Osteoblast (primary cell): Measurements from ENCODE around the gene CADPS2. TPM values are rescaled to one million over a fixed set of nuclear protein-coding genes. Genes with fewer than 3 reads are reported as not detected.

Source experiments
- DNase-seq: peaks from one replicate; pipeline ENCODE4 v3.0.0; 2011; ENCODE audit warnings: low spot score, mixed read lengths; ENCODE audit not compliant: insufficient read length; ENCODE audit errors: missing footprints
- H2AFZ ChIP-seq: 2 replicates; pipeline ENCODE4 v1.6.0; 2011; ENCODE audit warnings: mild to moderate bottlenecking, low read length
- H3K27ac ChIP-seq: 2 replicates; pipeline ENCODE4 v1.5.1; 2011; ENCODE audit warnings: mild to moderate bottlenecking, low read depth, low read length, moderate library complexity
- H3K27me3 ChIP-seq: 2 replicates; pipeline ENCODE4 v1.6.0; 2012; ENCODE audit warnings: mild to moderate bottlenecking, control low read depth, inconsistent platforms, low read length, moderate library complexity; ENCODE audit not compliant: insufficient read depth
- H3K36me3 ChIP-seq: 2 replicates; pipeline ENCODE4 v1.5.1; 2011; ENCODE audit warnings: mild to moderate bottlenecking, low read length, control low read depth, moderate library complexity; ENCODE audit not compliant: insufficient read depth
- H3K4me1 ChIP-seq: 2 replicates; pipeline ENCODE4 v1.5.1; 2011; ENCODE audit warnings: mild to moderate bottlenecking, low read length, control low read depth, moderate library complexity; ENCODE audit not compliant: insufficient read depth
- H3K4me2 ChIP-seq: 2 replicates; pipeline ENCODE4 v1.6.0; 2011; ENCODE audit warnings: mild to moderate bottlenecking, low read length; ENCODE audit not compliant: insufficient read depth
- H3K4me3 ChIP-seq: fragments of 200-600 bp; sonication (generic); 3 replicates; pipeline ENCODE4 v1.5.1; 2012; ENCODE audit warnings: mild to moderate bottlenecking, low read length, inconsistent platforms; ENCODE audit not compliant: insufficient read depth
- H3K79me2 ChIP-seq: 2 replicates; pipeline ENCODE4 v1.6.0; 2012; ENCODE audit warnings: mild to moderate bottlenecking, low read length, control low read depth, inconsistent platforms; ENCODE audit not compliant: insufficient read depth
- H3K9me3 ChIP-seq: 2 replicates; pipeline ENCODE4 v1.5.1; 2011; ENCODE audit warnings: low read depth, low read length, control low read depth
- H4K20me1 ChIP-seq: 2 replicates; pipeline ENCODE4 v1.6.0; 2012; ENCODE audit warnings: mild to moderate bottlenecking, low read length, control low read depth; ENCODE audit not compliant: insufficient read depth
- CTCF ChIP-seq: IDR thresholded peaks from 2 replicates; pipeline ENCODE4 v1.5.1; 2011; ENCODE audit warnings: mild to moderate bottlenecking, low read depth, low read length, moderate library complexity; ENCODE audit errors: extremely low read depth
- total RNA-seq: library from RNA; depleted of rRNA; stranded (reverse); fragments of >200 nt; gene quantifications from 2 replicates; pipeline ENCODE4 v1.2.3, GENCODE V29; 2012

The CADPS2 gene
- total RNA-seq, 1 donor, result 21.7 TPM

- no peak for TF ChIP-seq CTCF
- Histone ChIP-seq H3K4me3 (no peak overlapping the region), H4K20me1 (no peaks in the 10 kb centered on the region), H3K79me2 (no peaks in the 10 kb centered on the region), H2AFZ (no peak overlapping the region), H3K27ac (no peak overlapping the region), H3K9me3 (no peaks in the 10 kb centered on the region), H3K4me2 (no peak overlapping the region), H3K27me3 (no peaks in the 10 kb centered on the region), H3K36me3 (no peaks in the 10 kb centered on the region), H3K4me1 (no peaks in the 10 kb centered on the region)
- DNase-seq, result no peak
These were observed 143.0 kb downstream of the CADPS2 start for GRCh38 chr7:122743211-122743610.

GRCh38 chr7:122738947-122739346 lies 147.3 kb downstream of the CADPS2 start:
- no peak overlapping the region for H3K4me3 ChIP-seq
- no peaks in the 10 kb centered on the region for H3K79me2 ChIP-seq
- no peaks in the 10 kb centered on the region for H3K4me1 ChIP-seq
- no peak overlapping the region for H3K27ac ChIP-seq
- no peaks in the 10 kb centered on the region for H3K27me3 ChIP-seq
- no peak overlapping the region for H2AFZ ChIP-seq
- DNase-seq, result peak; percentile 2
- H4K20me1 ChIP-seq, result no peaks in the 10 kb centered on the region
- no peak for TF ChIP-seq CTCF
- H3K9me3 ChIP-seq, result no peaks in the 10 kb centered on the region
- no peak overlapping the region for H3K4me2 ChIP-seq
- no peaks in the 10 kb centered on the region for H3K36me3 ChIP-seq

- no peak overlapping the region for H3K27ac ChIP-seq
- no peaks in the 10 kb centered on the region for H3K9me3 ChIP-seq
- H2AFZ ChIP-seq, result no peak overlapping the region
- no peaks in the 10 kb centered on the region for H3K4me1 ChIP-seq
- H3K79me2 ChIP-seq, result no peaks in the 10 kb centered on the region
- H3K27me3 ChIP-seq, result no peaks in the 10 kb centered on the region
- H4K20me1 ChIP-seq, result no peaks in the 10 kb centered on the region
- H3K4me2 ChIP-seq, result no peak overlapping the region
- H3K36me3 ChIP-seq, result no peaks in the 10 kb centered on the region
- TF ChIP-seq CTCF, result no peak
- no peak for DNase-seq
- no peak overlapping the region for H3K4me3 ChIP-seq
These were observed 150.1 kb downstream of the CADPS2 start for GRCh38 chr7:122736183-122736582.

- H3K9me3 ChIP-seq, result no peaks in the 10 kb centered on the region
- H3K27ac ChIP-seq, result no peak overlapping the region
- no peak for TF ChIP-seq CTCF
- no peaks in the 10 kb centered on the region for H4K20me1 ChIP-seq
- H3K4me1 ChIP-seq, result no peaks in the 10 kb centered on the region
- no peak overlapping the region for H2AFZ ChIP-seq
- no peak overlapping the region for H3K4me2 ChIP-seq
- no peaks in the 10 kb centered on the region for H3K27me3 ChIP-seq
- no peak overlapping the region for H3K4me3 ChIP-seq
- no peaks in the 10 kb centered on the region for H3K79me2 ChIP-seq
- no peaks in the 10 kb centered on the region for H3K36me3 ChIP-seq
- DNase-seq, result no peak
These were observed 158.5 kb downstream of the CADPS2 start for GRCh38 chr7:122727759-122728158.
